Osteoblast (primary cell): ENCODE results near the gene KRT86. TPM values are rescaled to one million over a fixed set of nuclear protein-coding genes. Genes with fewer than 3 reads are reported as not detected.

Source experiments
- DNase-seq: peaks from one replicate; pipeline ENCODE4 v3.0.0; 2011; ENCODE audit warnings: low spot score, mixed read lengths; ENCODE audit not compliant: insufficient read length; ENCODE audit errors: missing footprints
- H2AFZ ChIP-seq: 2 replicates; pipeline ENCODE4 v1.6.0; 2011; ENCODE audit warnings: mild to moderate bottlenecking, low read length
- H3K27ac ChIP-seq: 2 replicates; pipeline ENCODE4 v1.5.1; 2011; ENCODE audit warnings: mild to moderate bottlenecking, low read depth, low read length, moderate library complexity
- H3K27me3 ChIP-seq: 2 replicates; pipeline ENCODE4 v1.6.0; 2012; ENCODE audit warnings: mild to moderate bottlenecking, control low read depth, inconsistent platforms, low read length, moderate library complexity; ENCODE audit not compliant: insufficient read depth
- H3K36me3 ChIP-seq: 2 replicates; pipeline ENCODE4 v1.5.1; 2011; ENCODE audit warnings: mild to moderate bottlenecking, low read length, control low read depth, moderate library complexity; ENCODE audit not compliant: insufficient read depth
- H3K4me1 ChIP-seq: 2 replicates; pipeline ENCODE4 v1.5.1; 2011; ENCODE audit warnings: mild to moderate bottlenecking, low read length, control low read depth, moderate library complexity; ENCODE audit not compliant: insufficient read depth
- H3K4me2 ChIP-seq: 2 replicates; pipeline ENCODE4 v1.6.0; 2011; ENCODE audit warnings: mild to moderate bottlenecking, low read length; ENCODE audit not compliant: insufficient read depth
- H3K4me3 ChIP-seq: fragments of 200-600 bp; sonication (generic); 3 replicates; pipeline ENCODE4 v1.5.1; 2012; ENCODE audit warnings: mild to moderate bottlenecking, low read length, inconsistent platforms; ENCODE audit not compliant: insufficient read depth
- H3K79me2 ChIP-seq: 2 replicates; pipeline ENCODE4 v1.6.0; 2012; ENCODE audit warnings: mild to moderate bottlenecking, low read length, control low read depth, inconsistent platforms; ENCODE audit not compliant: insufficient read depth
- H3K9me3 ChIP-seq: 2 replicates; pipeline ENCODE4 v1.5.1; 2011; ENCODE audit warnings: low read depth, low read length, control low read depth
- H4K20me1 ChIP-seq: 2 replicates; pipeline ENCODE4 v1.6.0; 2012; ENCODE audit warnings: mild to moderate bottlenecking, low read length, control low read depth; ENCODE audit not compliant: insufficient read depth
- CTCF ChIP-seq: IDR thresholded peaks from 2 replicates; pipeline ENCODE4 v1.5.1; 2011; ENCODE audit warnings: mild to moderate bottlenecking, low read depth, low read length, moderate library complexity; ENCODE audit errors: extremely low read depth
- total RNA-seq: library from RNA; depleted of rRNA; stranded (reverse); fragments of >200 nt; gene quantifications from 2 replicates; pipeline ENCODE4 v1.2.3, GENCODE V29; 2012

KRT86 gene
- under 0.01 and 0.36 TPM in 2 replicates for total RNA-seq

DNA sequence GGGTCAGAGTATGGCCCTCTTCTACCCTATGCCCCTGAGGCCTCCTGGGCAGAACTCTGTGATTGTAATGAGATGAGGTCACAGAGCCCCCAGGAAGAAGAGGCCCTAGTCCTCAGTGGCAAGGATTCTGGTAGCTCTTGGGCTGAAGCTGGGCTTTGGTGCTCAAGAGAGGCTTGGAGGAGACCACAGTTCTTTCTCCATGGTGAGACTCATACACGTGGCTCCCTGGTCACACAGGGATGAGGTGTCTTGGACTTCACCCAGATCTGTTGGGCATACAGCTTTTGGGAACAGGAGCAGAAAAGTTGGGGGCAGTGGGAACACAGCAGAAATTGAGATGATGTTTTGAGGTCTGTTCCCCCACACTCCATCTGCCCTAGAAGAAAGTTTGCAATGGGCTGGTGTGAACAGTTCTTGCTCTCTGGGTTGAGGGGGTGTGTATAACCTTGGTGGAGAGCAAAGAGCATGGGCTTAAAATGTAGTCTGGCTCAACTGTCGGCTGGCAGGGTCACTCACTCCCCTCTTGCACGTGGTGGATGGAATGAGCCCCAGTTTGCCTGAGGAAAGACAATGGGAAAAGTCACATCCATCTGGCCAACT, at the start of gene KRT86:
KRT86 (plus strand) TSS at position 125 of the 600 bp plus-strand sequence. CDS start 27,272 bp downstream, outside the sequence.
- no peaks in the 10 kb centered on the region for H3K36me3 ChIP-seq
- no peak for TF ChIP-seq CTCF
- no peak within 1 kb of the TSS for H3K4me2 ChIP-seq
- no peak within 1 kb of the TSS for H3K4me3 ChIP-seq
- peaks cover 12% of the 10 kb centered on the region for H3K4me1 ChIP-seq
- no peak within 1 kb of the TSS for H2AFZ ChIP-seq
- H3K27me3 ChIP-seq = no peaks in the 10 kb centered on the region
- H3K27ac ChIP-seq = no peak within 1 kb of the TSS
- no peaks in the 10 kb centered on the region for H3K9me3 ChIP-seq
- DNase-seq = no peak
- no peaks in the 10 kb centered on the region for H3K79me2 ChIP-seq
- no peaks in the 10 kb centered on the region for H4K20me1 ChIP-seq

- H3K9me3 ChIP-seq = peaks cover 4% of the 10 kb centered on the region
- no peak overlapping the region for H3K4me3 ChIP-seq
- no peaks in the 10 kb centered on the region for H3K27me3 ChIP-seq
- no peak for TF ChIP-seq CTCF
- H3K4me2 ChIP-seq = no peak overlapping the region
- no peak overlapping the region for H2AFZ ChIP-seq
- H3K79me2 ChIP-seq = no peaks in the 10 kb centered on the region
- H3K36me3 ChIP-seq = no peaks in the 10 kb centered on the region
- DNase-seq = no peak
- H3K27ac ChIP-seq = no peak overlapping the region
- H4K20me1 ChIP-seq = no peaks in the 10 kb centered on the region
- H3K4me1 ChIP-seq = peaks cover 40% of the 10 kb centered on the region
Measured at GRCh38 chr12:52225752-52226151, 48.7 kb upstream of the KRT86 start.

DNA sequence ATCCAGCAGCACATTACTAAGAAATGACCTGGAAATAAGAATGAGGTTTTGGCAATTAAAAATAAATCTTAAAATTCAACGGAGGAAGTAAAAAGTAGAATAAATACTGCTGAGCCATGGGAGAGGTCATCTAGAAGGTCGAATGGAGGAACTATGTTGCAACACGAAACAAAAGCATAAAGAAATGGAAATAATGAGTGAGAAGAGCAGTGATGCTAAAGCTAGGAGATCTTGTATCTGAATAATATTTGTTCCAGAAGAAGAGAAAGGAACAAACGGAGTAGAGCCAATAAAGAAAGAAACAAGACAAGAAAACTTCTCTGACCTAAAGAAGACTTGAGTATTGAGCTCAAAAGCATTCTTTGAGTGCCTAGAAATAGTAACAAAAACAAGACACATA, 48.0 kb upstream of the KRT86 start:
- peaks cover 47% of the 10 kb centered on the region for H3K4me1 ChIP-seq
- H3K36me3 ChIP-seq = no peaks in the 10 kb centered on the region
- no peak overlapping the region for H3K27ac ChIP-seq
- no peaks in the 10 kb centered on the region for H3K27me3 ChIP-seq
- H3K9me3 ChIP-seq = peaks cover 4% of the 10 kb centered on the region
- H2AFZ ChIP-seq = no peak overlapping the region
- no peak for TF ChIP-seq CTCF
- no peak overlapping the region for H3K4me2 ChIP-seq
- H3K79me2 ChIP-seq = no peaks in the 10 kb centered on the region
- no peak overlapping the region for H3K4me3 ChIP-seq
- no peaks in the 10 kb centered on the region for H4K20me1 ChIP-seq
- no peak for DNase-seq

GRCh38 chr12:52227606-52228166, 46.8 kb upstream of the KRT86 start:
- no peaks in the 10 kb centered on the region for H3K79me2 ChIP-seq
- H3K4me1 ChIP-seq = peaks cover 41% of the 10 kb centered on the region
- no peak for TF ChIP-seq CTCF
- no peaks in the 10 kb centered on the region for H3K36me3 ChIP-seq
- no peak overlapping the region for H3K27ac ChIP-seq
- no peak overlapping the region for H3K4me3 ChIP-seq
- H2AFZ ChIP-seq = no peak overlapping the region
- no peak for DNase-seq
- H3K27me3 ChIP-seq = no peaks in the 10 kb centered on the region
- H3K9me3 ChIP-seq = peaks cover 4% of the 10 kb centered on the region
- H3K4me2 ChIP-seq = no peak overlapping the region
- no peaks in the 10 kb centered on the region for H4K20me1 ChIP-seq
